ENCODE measurements around the gene IER3IP1.

DNA sequence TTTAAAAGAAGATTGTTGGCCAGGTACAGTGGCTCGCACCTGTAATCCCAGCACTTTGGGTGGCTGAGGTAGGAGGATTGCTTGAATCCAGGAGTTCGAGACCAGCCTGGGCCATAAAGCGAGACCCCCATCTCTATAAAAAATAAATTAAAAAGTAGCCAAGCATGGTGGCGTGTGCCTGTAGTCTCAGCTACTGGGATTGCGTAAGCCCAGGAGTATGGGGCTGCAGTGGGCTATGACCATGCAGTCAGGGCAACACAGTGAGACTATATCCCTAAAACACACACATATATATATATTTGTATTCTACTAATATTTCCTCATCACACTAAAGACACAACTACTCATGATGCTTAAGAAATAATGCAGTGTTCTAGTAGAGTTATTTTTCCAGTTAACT is 33.0 kb downstream of the IER3IP1 start:
- TF ChIP-seq, protein P1, sequence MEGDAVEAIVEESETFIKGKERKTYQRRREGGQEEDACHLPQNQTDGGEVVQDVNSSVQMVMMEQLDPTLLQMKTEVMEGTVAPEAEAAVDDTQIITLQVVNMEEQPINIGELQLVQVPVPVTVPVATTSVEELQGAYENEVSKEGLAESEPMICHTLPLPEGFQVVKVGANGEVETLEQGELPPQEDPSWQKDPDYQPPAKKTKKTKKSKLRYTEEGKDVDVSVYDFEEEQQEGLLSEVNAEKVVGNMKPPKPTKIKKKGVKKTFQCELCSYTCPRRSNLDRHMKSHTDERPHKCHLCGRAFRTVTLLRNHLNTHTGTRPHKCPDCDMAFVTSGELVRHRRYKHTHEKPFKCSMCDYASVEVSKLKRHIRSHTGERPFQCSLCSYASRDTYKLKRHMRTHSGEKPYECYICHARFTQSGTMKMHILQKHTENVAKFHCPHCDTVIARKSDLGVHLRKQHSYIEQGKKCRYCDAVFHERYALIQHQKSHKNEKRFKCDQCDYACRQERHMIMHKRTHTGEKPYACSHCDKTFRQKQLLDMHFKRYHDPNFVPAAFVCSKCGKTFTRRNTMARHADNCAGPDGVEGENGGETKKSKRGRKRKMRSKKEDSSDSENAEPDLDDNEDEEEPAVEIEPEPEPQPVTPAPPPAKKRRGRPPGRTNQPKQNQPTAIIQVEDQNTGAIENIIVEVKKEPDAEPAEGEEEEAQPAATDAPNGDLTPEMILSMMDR (IDR thresholded peaks at IDR 0.05): no peak
- TF ChIP-seq EP300 (IDR thresholded peaks at IDR 0.05; ENCODE audit: low read depth) (no peak), POLR2A (IDR thresholded peaks at IDR 0.05) (no peak), POLR2AphosphoS5 (IDR thresholded peaks at IDR 0.05) (no peak)
